Non-pigmented ciliary epithelial cell (primary cell): Measurements from ENCODE around the gene COL20A1.

ENCODE experiments used
- DNase-seq: peaks from one replicate; pipeline ENCODE4 v3.0.0-alpha.2; 2010; ENCODE audit warnings: low read depth

The COL20A1 gene

DNA sequence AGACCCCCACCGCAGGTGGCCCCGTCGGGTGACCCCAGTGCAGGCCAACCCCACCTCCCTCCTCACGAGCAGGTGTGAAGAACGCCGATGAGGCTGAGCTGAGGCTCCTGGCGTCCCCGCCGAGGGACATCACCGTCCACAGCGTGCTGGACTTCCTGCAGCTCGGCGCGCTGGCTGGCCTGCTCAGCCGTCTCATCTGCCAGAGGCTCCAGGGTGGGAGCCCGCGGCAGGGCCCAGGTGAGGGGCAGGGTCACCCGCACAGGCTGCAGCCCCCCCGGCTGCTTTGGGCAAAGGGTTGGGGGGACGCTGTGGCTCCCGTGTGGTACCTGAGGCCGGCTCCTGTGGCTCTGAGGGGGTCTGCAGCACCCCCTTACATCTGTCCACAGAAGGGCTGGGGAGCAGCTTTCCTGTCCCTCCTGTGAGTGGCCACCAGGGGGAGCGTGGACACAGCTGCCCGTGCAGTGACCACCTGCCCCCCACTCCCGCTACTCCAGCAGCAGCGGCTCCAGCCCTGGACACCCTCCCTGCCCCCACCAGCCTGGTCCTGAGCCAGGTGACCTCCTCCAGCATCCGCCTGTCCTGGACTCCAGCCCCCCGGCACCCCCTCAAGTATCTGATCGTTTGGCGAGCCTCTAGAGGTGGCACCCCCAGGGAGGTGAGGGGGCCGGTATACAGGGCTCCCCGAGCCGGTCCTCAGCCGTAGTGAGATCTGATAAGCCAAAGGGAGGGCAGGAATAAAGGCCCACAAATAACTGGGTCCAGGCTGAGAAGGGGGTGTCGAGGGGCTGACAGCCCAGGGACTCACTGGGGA is 16.5 kb downstream of the COL20A1 start:
- DNase-seq: no peak

- DNase-seq: no peak
Measured at GRCh38 chr20:63310265-63310991, 17.4 kb downstream of the COL20A1 start.

DNA sequence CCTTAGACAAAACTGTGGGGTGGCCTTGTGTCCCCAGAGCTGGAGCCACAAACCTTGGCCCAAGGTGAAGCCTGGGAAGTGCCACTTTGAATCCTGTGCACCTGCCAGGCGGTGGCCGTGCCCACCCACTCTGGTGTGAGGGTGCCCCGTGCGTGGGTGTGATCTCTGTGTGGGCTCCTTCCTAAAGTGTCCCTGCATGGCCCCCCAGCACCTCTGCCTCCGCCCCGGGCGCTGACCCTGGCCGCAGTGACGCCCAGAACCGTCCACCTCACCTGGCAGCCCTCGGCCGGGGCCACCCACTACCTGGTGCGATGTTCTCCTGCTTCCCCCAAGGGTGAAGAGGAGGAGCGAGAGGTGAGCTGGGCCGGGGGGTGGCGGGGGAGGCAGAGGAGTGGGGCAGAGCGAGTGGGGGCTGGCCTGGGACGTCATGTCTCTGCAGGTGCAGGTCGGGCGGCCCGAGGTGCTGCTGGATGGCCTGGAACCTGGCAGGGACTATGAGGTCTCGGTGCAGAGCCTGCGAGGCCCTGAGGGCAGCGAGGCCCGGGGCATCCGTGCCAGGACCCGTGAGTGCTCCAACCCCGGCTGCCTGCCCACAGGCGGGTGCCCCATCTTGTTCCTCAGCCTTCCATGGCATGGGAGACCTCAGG is 18.3 kb downstream of the COL20A1 start:
- no peak for DNase-seq

DNA sequence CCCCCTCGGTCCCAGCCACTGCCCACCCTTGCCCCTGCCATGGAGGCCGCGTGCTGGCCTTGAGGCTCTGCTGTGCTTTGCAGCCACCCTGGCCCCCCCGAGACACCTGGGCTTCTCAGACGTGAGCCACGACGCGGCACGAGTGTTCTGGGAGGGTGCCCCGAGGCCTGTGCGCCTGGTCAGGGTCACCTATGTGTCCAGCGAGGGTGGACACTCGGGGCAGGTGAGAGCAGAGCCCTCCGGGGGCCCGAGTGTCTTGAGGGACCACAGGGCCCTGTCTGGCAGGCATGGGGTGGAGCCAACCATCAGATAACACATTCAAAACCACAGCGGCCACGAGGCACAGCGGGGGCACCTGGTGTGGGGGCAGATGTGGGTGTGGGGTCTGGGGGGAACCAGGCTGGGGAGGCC is 18.9 kb downstream of the COL20A1 start:
- no peak for DNase-seq

DNA sequence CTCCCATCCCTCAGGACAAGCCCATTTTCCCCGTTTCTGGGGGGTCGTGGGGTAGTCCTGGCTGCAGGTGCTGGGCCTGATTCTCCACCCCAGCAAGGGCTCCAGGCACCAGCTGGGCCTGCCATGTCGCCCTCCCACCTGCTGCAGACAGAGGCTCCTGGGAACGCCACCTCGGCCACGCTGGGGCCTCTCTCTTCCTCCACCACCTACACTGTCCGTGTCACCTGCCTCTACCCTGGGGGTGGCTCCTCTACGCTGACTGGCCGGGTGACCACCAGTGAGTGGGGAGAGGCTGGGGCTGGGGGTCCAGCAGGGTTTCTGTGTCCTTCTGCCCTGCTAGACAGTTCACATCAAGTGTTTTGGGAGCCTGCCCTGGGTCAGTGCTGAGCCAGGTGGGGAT is 19.3 kb downstream of the COL20A1 start:
- DNase-seq: no peak

DNA sequence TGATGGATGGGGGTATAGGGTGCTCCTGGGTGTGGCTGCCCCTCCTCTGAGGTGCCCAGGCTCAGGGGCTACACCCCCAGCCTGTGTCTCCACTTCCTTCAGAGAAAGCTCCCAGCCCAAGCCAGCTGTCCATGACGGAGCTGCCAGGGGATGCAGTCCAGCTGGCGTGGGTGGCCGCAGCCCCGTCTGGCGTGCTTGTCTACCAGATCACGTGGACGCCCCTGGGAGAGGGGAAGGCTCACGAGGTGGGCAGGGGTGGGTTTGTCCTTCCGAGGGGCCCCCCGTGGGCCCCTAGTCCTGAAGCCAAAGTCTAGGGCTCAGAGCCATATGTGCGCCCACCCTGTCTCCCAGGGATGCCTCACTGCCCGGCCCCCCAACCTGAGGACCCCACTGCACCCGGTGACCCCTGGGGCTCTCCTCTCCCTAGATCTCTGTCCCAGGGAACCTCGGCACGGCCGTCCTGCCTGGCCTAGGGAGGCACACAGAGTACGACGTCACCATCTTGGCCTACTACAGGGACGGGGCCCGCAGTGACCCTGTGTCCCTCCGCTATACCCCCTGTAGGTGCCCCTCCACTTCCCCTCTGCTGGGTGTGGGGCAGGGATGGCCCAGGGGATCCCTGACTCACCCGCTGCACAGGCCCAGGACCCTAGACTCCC is 19.8 kb downstream of the COL20A1 start:
- DNase-seq: no peak

DNA sequence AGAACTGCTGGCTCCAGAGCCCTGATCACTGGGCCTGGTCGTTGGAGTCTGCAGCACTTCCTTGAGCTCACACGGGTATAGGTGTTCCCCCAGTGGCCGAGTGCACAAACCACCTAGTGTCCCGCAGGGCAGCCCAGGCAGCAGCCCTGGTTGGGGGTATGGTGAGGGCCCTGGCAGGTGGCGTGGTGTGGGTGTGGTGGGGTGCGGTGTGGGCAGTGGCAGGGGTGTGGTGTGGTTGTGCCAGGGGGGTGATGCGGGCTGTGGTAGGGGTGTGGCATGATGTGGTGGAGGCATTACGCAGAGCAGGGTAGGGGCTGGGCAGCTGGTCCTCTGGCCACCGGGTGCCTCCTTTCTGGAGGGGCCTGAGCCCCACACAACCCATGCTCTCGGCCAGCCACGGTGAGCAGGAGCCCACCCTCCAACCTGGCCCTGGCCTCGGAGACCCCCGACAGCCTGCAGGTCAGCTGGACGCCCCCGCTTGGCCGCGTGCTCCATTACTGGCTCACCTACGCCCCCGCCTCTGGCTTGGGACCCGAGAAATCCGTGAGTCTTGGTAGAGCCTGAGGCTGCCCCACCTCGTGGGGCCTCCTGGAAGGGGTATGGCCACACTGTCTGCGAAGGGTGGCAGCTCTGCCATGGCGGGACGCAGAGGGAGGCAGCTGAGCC is 20.5 kb downstream of the COL20A1 start:
- no peak for DNase-seq

DNA sequence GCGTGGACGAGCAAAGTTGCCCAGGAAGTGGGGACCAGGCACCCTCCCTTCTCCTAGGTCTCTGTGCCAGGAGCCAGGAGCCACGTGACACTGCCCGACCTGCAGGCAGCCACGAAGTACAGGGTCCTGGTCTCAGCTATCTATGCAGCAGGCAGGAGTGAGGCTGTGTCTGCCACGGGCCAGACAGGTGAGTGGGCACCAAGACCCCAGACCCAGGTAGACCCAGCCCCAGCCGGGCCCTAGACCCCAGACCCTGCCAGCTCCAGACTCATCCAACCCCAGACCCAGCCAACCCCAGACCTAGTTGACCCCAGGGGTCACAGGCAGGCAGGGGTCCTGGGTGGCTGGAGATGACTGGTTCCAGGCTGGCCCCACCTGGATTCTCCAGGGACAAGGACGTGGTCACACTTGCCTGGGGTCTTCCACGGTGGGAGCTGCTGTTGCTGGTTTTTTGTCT is 21.1 kb downstream of the COL20A1 start:
- no peak for DNase-seq

DNA sequence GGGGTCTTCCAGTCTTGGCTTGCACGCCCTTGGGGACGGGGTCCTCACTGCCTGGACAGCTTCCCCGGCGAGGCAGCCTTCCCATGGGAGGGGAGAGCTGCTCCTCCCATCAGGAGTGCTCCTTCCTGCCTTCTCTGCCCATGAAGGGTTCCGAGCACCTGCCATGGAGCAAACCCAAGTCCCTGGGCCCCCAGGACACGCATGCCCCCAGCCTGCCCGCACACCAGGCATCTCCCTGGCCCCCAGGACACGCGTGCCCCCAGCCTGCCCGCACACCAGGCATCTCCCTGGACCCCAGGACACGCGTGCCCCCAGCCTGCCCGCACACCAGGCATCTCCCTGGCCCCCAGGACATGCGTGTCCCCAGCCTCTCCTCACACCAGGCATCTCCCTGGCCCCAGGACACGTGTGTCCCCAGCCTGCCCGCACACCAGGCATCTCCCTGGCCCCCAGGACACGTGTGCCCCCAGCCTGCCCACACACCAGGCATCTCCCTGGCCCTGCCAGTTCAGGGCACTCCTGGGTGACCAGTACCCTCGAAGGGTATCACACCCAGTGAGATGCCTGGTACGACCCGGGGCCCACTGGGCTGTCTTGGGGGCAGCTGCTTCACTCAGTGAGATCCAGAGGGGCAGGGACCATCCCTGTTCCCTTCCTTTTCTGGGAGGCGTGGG is 21.7 kb downstream of the COL20A1 start:
- no peak for DNase-seq

GRCh38 chr20:63315240-63315689 is 22.3 kb downstream of the COL20A1 start:
- DNase-seq: no peak

DNA sequence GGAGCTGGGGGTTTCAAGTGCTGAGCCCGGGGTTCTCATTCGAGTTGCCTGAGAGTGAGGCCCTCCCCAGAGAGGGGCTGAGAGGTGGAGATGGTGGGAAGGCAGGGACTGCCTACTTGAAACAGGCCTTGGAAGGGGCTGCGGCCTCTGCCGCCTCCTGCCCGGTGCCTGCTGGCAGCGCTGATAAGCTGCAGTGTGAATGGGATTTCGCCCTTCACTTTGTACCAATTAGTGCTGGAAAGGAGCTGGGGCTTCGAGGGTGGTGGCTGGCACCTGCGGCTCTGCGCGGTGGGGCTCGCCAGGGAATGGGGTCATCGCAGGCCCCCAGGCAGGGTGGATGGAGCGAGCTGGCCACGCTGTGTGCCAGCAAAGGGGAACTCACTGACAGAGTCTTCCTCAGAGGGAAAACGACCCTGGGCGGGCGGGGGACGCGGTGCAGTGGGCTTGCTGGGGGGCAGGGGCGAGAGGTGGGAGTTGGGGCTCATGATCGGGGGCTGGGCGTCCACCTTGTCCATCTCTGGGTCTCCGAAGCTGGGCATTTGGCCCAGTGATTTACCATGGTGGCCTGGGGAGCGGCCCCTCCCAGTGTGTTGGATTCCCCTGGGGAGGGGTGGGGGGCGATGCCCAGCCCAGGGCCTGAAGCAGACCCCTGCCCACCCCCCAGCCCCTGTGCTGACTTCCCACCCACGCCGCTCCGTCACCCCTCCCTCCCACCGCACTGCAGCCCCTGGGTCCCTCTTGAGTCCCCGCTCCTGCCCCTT is 22.9 kb downstream of the COL20A1 start:
- DNase-seq: no peak

GRCh38 chr20:63316502-63316921 is 23.5 kb downstream of the COL20A1 start:
- no peak for DNase-seq

DNA sequence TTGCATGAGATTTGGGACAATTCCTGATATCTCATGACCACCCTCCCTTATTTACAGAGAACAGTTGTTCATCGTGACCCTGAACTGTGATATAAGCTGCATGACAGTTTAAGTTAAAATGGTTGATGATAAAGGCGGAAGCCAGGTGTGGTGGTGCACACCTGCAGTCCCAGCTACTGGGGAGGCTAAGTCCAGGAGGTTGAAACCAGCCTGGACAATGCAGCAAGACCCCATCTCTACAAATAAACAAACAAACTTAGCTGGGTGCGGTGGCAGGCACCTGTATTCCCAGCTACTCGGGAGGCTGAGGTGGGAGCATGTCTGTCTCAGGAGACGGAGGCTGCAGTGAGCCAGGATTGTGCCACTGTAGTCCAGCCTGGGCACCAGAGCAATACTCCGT is 24.1 kb downstream of the COL20A1 start:
- DNase-seq: no peak

- no peak for DNase-seq
Measured at GRCh38 chr20:63317601-63318291, 24.8 kb downstream of the COL20A1 start.

DNA sequence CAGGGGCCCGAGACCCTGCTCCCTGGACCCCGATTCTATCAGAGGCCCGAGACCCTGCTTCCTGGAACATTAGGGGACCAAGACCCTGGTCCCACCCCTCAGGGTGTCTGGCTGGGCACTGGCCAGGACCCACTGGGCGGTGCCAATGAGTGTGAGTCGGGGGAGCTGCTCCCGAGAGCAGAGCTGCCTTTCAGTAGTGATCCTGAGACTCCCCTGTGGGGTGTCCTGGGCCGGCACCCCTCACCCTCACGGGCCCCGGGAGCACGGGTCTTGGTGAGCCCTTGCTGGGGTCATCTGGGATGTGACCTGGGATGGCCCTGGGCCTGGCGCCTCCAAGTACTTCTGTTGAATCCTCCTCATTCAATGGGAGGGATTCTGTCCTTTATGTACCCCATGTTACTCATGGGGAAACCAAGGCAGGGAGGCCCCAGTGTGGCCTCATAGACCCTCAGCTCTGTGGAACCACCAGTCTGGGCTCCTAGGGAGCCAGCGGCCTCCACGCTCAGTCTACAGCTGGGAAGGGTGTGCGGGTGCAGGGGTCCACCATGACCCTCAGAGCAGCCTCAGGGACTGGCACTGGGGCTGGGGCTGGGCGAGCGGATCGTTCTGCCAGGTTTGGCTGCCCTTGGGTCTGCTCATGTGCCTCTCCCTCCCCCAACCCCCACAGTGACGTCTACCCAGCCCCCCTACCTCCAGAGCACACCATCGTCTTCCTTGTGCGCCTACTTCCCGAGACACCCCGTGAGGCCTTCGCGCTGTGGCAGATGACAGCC is 25.6 kb downstream of the COL20A1 start:
- no peak for DNase-seq

DNA sequence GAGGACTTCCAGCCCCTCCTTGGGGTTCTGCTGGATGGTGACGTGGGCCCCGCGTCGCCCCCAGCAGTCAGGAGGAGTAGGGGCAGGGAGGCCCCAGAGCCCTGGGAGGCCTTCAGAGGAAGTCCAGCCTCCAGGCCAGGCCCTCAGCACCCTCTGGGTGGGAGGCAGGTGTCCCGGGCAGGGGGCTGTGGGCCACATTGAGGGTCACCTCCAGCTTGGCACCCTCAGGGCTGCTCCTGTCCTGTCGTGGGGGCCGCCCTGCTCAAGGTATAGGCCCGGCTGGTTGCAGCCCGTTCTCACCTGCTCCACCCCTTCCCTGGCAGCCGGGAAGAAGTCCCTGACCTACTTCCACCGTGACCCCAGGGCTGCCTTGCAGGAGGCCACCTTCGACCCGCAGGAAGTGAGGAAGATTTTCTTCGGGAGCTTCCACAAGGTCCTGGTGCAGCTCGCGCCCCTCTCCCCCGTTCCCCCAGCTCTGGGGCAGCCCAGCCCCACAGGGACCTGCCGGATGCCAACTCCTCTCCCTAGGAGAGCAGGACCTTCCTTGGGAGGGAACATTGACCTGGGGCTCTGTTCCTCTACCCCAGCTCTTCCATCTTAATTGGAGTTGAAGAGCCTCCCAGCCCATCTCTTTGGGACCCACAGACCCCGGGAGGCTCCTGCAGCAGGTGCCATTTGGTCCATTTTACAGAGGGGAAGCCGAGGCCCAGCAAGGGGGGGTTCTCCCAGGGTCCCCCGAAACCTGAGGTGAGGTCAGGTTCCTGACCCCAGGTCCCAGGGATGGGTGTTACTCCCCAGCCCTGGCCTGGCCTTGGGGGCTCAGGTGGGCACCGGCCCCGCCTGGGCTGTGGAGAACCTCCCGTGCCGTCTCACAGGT is 26.4 kb downstream of the COL20A1 start:
- no peak for DNase-seq

GRCh38 chr20:63320041-63320511 is 27.1 kb downstream of the COL20A1 start:
- no peak for DNase-seq

DNA sequence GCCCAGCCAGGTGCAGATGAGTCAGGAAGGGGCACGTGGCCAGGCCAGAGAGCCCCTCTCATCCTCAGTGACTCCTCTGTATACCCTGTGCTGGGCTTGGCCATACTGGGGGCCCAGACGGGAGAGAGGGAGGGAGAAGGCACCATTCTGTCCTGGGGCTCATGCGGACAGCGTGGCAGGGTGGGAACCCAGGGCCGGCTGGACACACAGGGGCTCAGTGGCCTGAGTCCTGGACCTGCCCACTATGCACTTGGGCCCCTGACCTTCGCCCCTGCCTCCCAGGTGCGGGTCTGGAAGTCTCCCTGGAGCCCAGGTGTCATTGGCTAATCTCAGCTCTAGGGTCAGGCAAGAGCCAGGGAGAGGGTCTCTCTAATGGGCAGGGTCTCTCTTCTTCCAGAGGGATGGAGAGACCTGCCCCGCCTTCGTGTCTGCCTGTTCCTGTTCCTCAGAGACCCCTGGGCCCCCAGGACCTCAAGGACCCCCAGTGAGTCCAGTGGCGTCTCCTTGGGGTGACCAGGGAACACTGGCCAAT is 27.7 kb downstream of the COL20A1 start:
- DNase-seq: no peak
